CD4-positive, alpha-beta memory T cell (primary cell): ENCODE data around the gene WDR88. TPM values are rescaled to one million over a fixed set of nuclear protein-coding genes. Genes with fewer than 3 reads are reported as not detected.

ENCODE experiments used
- CTCF ChIA-PET: fragments of 350-600 bp; sonication (Branson Sonifier 250); formaldehyde crosslinking; loops from one replicate; lab custom pipeline; 2021; ENCODE audit warnings: inconsistent platforms; ENCODE audit not compliant: partially characterized antibody; lab: Charles Lee
- POLR2A ChIA-PET: fragments of 350-600 bp; sonication (Branson Sonifier 250); formaldehyde crosslinking; loops from one replicate; lab custom pipeline; 2021; ENCODE audit not compliant: partially characterized antibody; lab: Charles Lee
- DNase-seq, 5 donors: peaks; one replicate each; pipeline versions ENCODE4 v3.0.0 to v3.0.0-alpha.2; 2020 to 2022; ENCODE audit warnings: mixed read lengths in 1 of 5
- H3K27ac ChIP-seq: one replicate; pipeline ENCODE4 v1.7.0; 2013; ENCODE audit warnings: low read depth, low read length
- H3K27me3 ChIP-seq: 2 replicates; pipeline ENCODE4 v1.7.0; 2013; ENCODE audit warnings: mild to moderate bottlenecking, low read length, moderate library complexity; ENCODE audit not compliant: insufficient read depth
- H3K36me3 ChIP-seq: 2 replicates; pipeline ENCODE4 v1.7.0; 2013; ENCODE audit warnings: mild to moderate bottlenecking, low read length, moderate library complexity; ENCODE audit not compliant: insufficient read depth
- H3K4me1 ChIP-seq: 2 replicates; pipeline ENCODE4 v1.7.0; 2013; ENCODE audit warnings: mild to moderate bottlenecking, low read length, moderate library complexity; ENCODE audit not compliant: insufficient read depth
- H3K4me3 ChIP-seq, 2 donors: one replicate each; pipeline ENCODE4 v1.7.0; 2013; ENCODE audit warnings: low read length in 2 of 2, mild to moderate bottlenecking in 1 of 2
- H3K9me3 ChIP-seq, 2 donors: one replicate each; pipeline ENCODE4 v1.7.0; 2013; ENCODE audit warnings: low read length in 2 of 2, control low read depth in 1 of 2; ENCODE audit not compliant: control insufficient read depth in 1 of 2
- H3K27ac Mint-ChIP-seq, 7 donors: one replicate each; pipeline ENCODE4 v1.8.0; 2020 to 2021; ENCODE audit warnings: mixed read lengths in 7 of 7, mild to moderate bottlenecking in 6 of 7, inconsistent platforms in 3 of 7, moderate library complexity in 3 of 7
- H3K27me3 Mint-ChIP-seq, 2 donors: one replicate each; pipeline ENCODE4 v1.8.0; 2020 to 2021; ENCODE audit warnings: mixed read lengths in 2 of 2
- H3K36me3 Mint-ChIP-seq, 2 donors: one replicate each; pipeline ENCODE4 v1.8.0; 2020 to 2021; ENCODE audit warnings: mixed read lengths in 2 of 2, inconsistent platforms in 1 of 2, mild to moderate bottlenecking in 1 of 2
- H3K4me1 Mint-ChIP-seq, 4 donors: one replicate each; pipeline ENCODE4 v1.8.0; 2020 to 2021; ENCODE audit warnings: mixed read lengths in 4 of 4, mild to moderate bottlenecking in 1 of 4
- H3K4me3 Mint-ChIP-seq, 8 donors: one replicate each; pipeline ENCODE4 v1.8.0; 2020 to 2021; ENCODE audit warnings: mixed read lengths in 8 of 8, mild to moderate bottlenecking in 7 of 8, moderate library complexity in 6 of 8, inconsistent platforms in 3 of 8
- H3K9me3 Mint-ChIP-seq, 8 donors: one replicate each; pipeline ENCODE4 v1.8.0; 2020 to 2021; ENCODE audit warnings: mixed read lengths in 8 of 8, mild to moderate bottlenecking in 5 of 8, inconsistent platforms in 3 of 8, moderate library complexity in 1 of 8
- intact Hi-C: fragments of 100-400 bp; cut with micrococcal nuclease; formaldehyde crosslinking; loops from one replicate; pipeline ENCODE4 v1.15.1; 2023
- polyA plus RNA-seq, 2 donors: library from polyadenylated mRNA; unstranded; fragments of 300-500 nt; fragmentation: Illumina TruSeq; gene quantifications; one replicate each; pipeline ENCODE4 v1.2.3, GENCODE V29; 2021
- total RNA-seq, 2 experiments: library from RNA; stranded (reverse); gene quantifications; one replicate each; pipeline ENCODE4 v1.2.3, GENCODE V29; 2021

WDR88 gene
- total and polyA plus RNA-seq, 4 experiments from 2014 or later: 0.11 to 0.58 (median 0.43) TPM

- Mint-ChIP-seq H3K36me3 (no peaks in the 10 kb centered on the region), H3K4me3 (no peak overlapping the region), H3K9me3 (peaks cover 0 to 13% (median 5%) of the 10 kb centered on the region in 8 donors), H3K27me3 (no peaks in the 10 kb centered on the region), H3K27ac (no peak overlapping the region), H3K4me1 (peaks cover 5 to 22% (median 12%) of the 10 kb centered on the region in 4 donors)
- no peak overlapping the region for H3K4me3 ChIP-seq
- no peaks in the 10 kb centered on the region for H3K9me3 ChIP-seq
- H3K36me3 ChIP-seq: no peaks in the 10 kb centered on the region
- no peak for DNase-seq
- peaks cover 11% of the 10 kb centered on the region for H3K4me1 ChIP-seq
- H3K27ac ChIP-seq: no peak overlapping the region
- POLR2A ChIA-PET: no interaction called here
- no peaks in the 10 kb centered on the region for H3K27me3 ChIP-seq
- intact Hi-C loops: no loop called here
- CTCF ChIA-PET: interaction anchor here (1.2 to 1.6 kb wide), 2 partner anchors 9 to 43 kb away, joined by 3 to 6 read pairs; no protein-coding TSS in a partner anchor
These were observed 36.6 kb downstream of the WDR88 start for GRCh38 chr19:33168528-33168927.

- ChIA-PET POLR2A (interaction anchor here (2.8 kb wide), 1 partner anchor 11 kb away, joined by 12 read pairs; no protein-coding TSS in a partner anchor), CTCF (interaction anchor here (1.1 to 2.5 kb wide), 5 partner anchors 9 to 47 kb away, joined by 3 to 9 read pairs (median 3); no protein-coding TSS in a partner anchor)
- Mint-ChIP-seq H3K27ac (peak overlapping the region in 2 of 7 donors; percentile 43 to 68), H3K4me3 (no peak overlapping the region), H3K9me3 (peaks cover 0 to 13% (median 5%) of the 10 kb centered on the region in 8 donors), H3K36me3 (peaks cover 0 to 5% of the 10 kb centered on the region in 2 donors), H3K27me3 (no peaks in the 10 kb centered on the region), H3K4me1 (peaks cover 15 to 49% (median 22%) of the 10 kb centered on the region in 4 donors)
- intact Hi-C loops: no loop called here
- peaks cover 35% of the 10 kb centered on the region for H3K4me1 ChIP-seq
- no peak for DNase-seq
- H3K4me3 ChIP-seq: no peak overlapping the region
- H3K36me3 ChIP-seq: no peaks in the 10 kb centered on the region
- H3K27ac ChIP-seq: no peak overlapping the region
- H3K9me3 ChIP-seq: no peaks in the 10 kb centered on the region
- H3K27me3 ChIP-seq: no peaks in the 10 kb centered on the region
These were observed 39.4 kb downstream of the WDR88 start for GRCh38 chr19:33171222-33171795.

GRCh38 chr19:33171916-33172359, 40.0 kb downstream of the WDR88 start:
- H3K9me3 Mint-ChIP-seq: peaks cover 0 to 13% (median 6%) of the 10 kb centered on the region in 8 donors
- H3K9me3 ChIP-seq: no peaks in the 10 kb centered on the region
- no peak overlapping the region for H3K27ac ChIP-seq
- H3K36me3 ChIP-seq: no peaks in the 10 kb centered on the region
- peaks cover 0 to 10% of the 10 kb centered on the region in 2 donors for H3K36me3 Mint-ChIP-seq
- intact Hi-C loops: no loop called here
- DNase-seq: no peak
- CTCF ChIA-PET: interaction anchor here (1.3 to 2.5 kb wide), 2 partner anchors 9 to 12 kb away, joined by 3 to 9 read pairs; no protein-coding TSS in a partner anchor
- POLR2A ChIA-PET: interaction anchor here (2.8 kb wide), 1 partner anchor 11 kb away, joined by 12 read pairs; no protein-coding TSS in a partner anchor
- H3K27ac Mint-ChIP-seq: no peak overlapping the region
- peaks cover 35% of the 10 kb centered on the region for H3K4me1 ChIP-seq
- H3K4me1 Mint-ChIP-seq: peaks cover 16 to 49% (median 27%) of the 10 kb centered on the region in 4 donors
- no peak overlapping the region for H3K4me3 Mint-ChIP-seq
- H3K27me3 ChIP-seq: no peaks in the 10 kb centered on the region
- no peak overlapping the region for H3K4me3 ChIP-seq
- peaks cover 0 to 3% of the 10 kb centered on the region in 2 donors for H3K27me3 Mint-ChIP-seq

- peak overlapping the region in 2 of 8 donors; percentile 34 to 35 for H3K4me3 Mint-ChIP-seq
- CTCF ChIA-PET: interaction anchor here (0.8 kb wide), 1 partner anchor 10 kb away, joined by 3 read pairs; no protein-coding TSS in a partner anchor
These were observed 42.3 kb downstream of the WDR88 start for GRCh38 chr19:33174186-33174585.

GRCh38 chr19:33175156-33175782, 43.4 kb downstream of the WDR88 start:
- peak overlapping the region; percentile 88 for H3K27ac ChIP-seq
- H3K4me1 Mint-ChIP-seq: peaks cover 23 to 59% (median 43%) of the 10 kb centered on the region in 4 donors
- H3K36me3 Mint-ChIP-seq: peaks cover 0 to 14% of the 10 kb centered on the region in 2 donors
- H3K36me3 ChIP-seq: no peaks in the 10 kb centered on the region
- peaks cover 42% of the 10 kb centered on the region for H3K4me1 ChIP-seq
- no peaks in the 10 kb centered on the region for H3K27me3 ChIP-seq
- no peaks in the 10 kb centered on the region for H3K9me3 ChIP-seq
- H3K4me3 ChIP-seq: peak overlapping the region in 1 of 2 donors; percentile 76
- peak overlapping the region; percentile 95 to 99 (median 98) for H3K4me3 Mint-ChIP-seq
- intact Hi-C loops: loop anchor here (5.0 kb wide), 1 partner anchor 483 kb away; the partner anchor contains the start of gene NUDT19
- H3K27ac Mint-ChIP-seq: peak overlapping the region in 6 of 7 donors; percentile 34 to 100 (median 75)
- CTCF ChIA-PET: interaction anchor here (0.6 to 4.8 kb wide), 8 partner anchors 9 to 60 kb away, joined by 3 to 43 read pairs (median 9); no protein-coding TSS in a partner anchor
- no peak for DNase-seq
- POLR2A ChIA-PET: interaction anchor here (1.2 to 5.2 kb wide), 6 partner anchors 8 to 346 kb away, joined by 3 to 160 read pairs (median 12); partner anchors contain the start of gene PEPD
- H3K9me3 Mint-ChIP-seq: peaks cover 0 to 7% (median under 1%) of the 10 kb centered on the region in 8 donors
- peaks cover 0 to 4% of the 10 kb centered on the region in 2 donors for H3K27me3 Mint-ChIP-seq

More at GRCh38 chr19:33174186-33174585, 42.3 kb downstream of the WDR88 start:
- H3K27me3 ChIP-seq: no peaks in the 10 kb centered on the region
- DNase-seq: no peak
- H3K36me3 ChIP-seq: no peaks in the 10 kb centered on the region
- peaks cover 22 to 55% (median 40%) of the 10 kb centered on the region in 4 donors for H3K4me1 Mint-ChIP-seq
- peaks cover 0 to 7% (median under 1%) of the 10 kb centered on the region in 8 donors for H3K9me3 Mint-ChIP-seq
- no peak overlapping the region for H3K27ac ChIP-seq
- H3K4me3 ChIP-seq: no peak overlapping the region
- peaks cover 42% of the 10 kb centered on the region for H3K4me1 ChIP-seq
- POLR2A ChIA-PET: interaction anchor here (5.2 kb wide), 1 partner anchor 15 kb away, joined by 160 read pairs; no protein-coding TSS in a partner anchor
- peaks cover 0 to 4% of the 10 kb centered on the region in 2 donors for H3K27me3 Mint-ChIP-seq
- intact Hi-C loops: no loop called here
- no peaks in the 10 kb centered on the region for H3K9me3 ChIP-seq
- H3K27ac Mint-ChIP-seq: peak overlapping the region in 1 of 7 donors; percentile 13
- peaks cover 0 to 14% of the 10 kb centered on the region in 2 donors for H3K36me3 Mint-ChIP-seq

- Histone ChIP-seq H3K4me1 (peaks cover 42% of the 10 kb centered on the region), H3K9me3 (no peaks in the 10 kb centered on the region), H3K4me3 (peak overlapping the region; percentile 71 to 76), H3K27me3 (no peaks in the 10 kb centered on the region), H3K27ac (peak overlapping the region; percentile 88), H3K36me3 (no peaks in the 10 kb centered on the region)
- peak in 2 of 5 donors; percentile 16 to 42 for DNase-seq
- Mint-ChIP-seq H3K4me3 (peak overlapping the region; percentile 95 to 99 (median 98)), H3K4me1 (peaks cover 23 to 60% (median 43%) of the 10 kb centered on the region in 4 donors), H3K27me3 (peaks cover 0 to 4% of the 10 kb centered on the region in 2 donors), H3K36me3 (peaks cover 0 to 14% of the 10 kb centered on the region in 2 donors), H3K27ac (peak overlapping the region; percentile 97 to 100 (median 99)), H3K9me3 (peaks cover 0 to 7% (median under 1%) of the 10 kb centered on the region in 8 donors)
- ChIA-PET CTCF (interaction anchor here (0.6 to 4.8 kb wide), 17 partner anchors 8 to 569 kb away, joined by 3 to 43 read pairs (median 6); partner anchors contain the start of gene CEBPG), POLR2A (interaction anchor here (0.8 to 5.2 kb wide), 18 partner anchors 9 to 831 kb away, joined by 3 to 160 read pairs (median 6); partner anchors contain the start of genes CEBPG, CEP89, FAAP24 and GPATCH1)
- intact Hi-C loops: loop anchor here (2.0 to 5.0 kb wide), 5 partner anchors 59 to 1079 kb away; partner anchors contain the start of genes ANKRD27, GARRE1, NUDT19 and RGS9BP
These were observed 44.2 kb downstream of the WDR88 start for GRCh38 chr19:33175886-33176669.
